SH-SY5Y (cell line): ENCODE results near the gene KRTAP5-4.

ENCODE experiments used
- GATA2 ChIP-seq: IDR thresholded peaks from 2 replicates; pipeline ENCODE4 v1.6.1; 2011; ENCODE audit warnings: mild to moderate bottlenecking, low read depth, low read length
- GATA3 ChIP-seq: IDR thresholded peaks from 2 replicates; pipeline ENCODE4 v1.6.1; 2011; ENCODE audit warnings: low read depth, mild to moderate bottlenecking, low read length, moderate library complexity

Gene KRTAP5-4

GRCh38 chr11:1571760-1572196, 50.2 kb downstream of the KRTAP5-4 start:
- no peak for TF ChIP-seq GATA3
- no peak for TF ChIP-seq GATA2
